Measurements from ENCODE around the gene AKAP1.
A peak's percentile ranks its signal among the peaks of the same experiment; 100 is the strongest.
"Not testable (repeated sequence)": the region's sequence is repeated elsewhere in the genome, so short reads cannot be mapped to it uniquely, and the experiment has no call there.

The AKAP1 gene

DNA sequence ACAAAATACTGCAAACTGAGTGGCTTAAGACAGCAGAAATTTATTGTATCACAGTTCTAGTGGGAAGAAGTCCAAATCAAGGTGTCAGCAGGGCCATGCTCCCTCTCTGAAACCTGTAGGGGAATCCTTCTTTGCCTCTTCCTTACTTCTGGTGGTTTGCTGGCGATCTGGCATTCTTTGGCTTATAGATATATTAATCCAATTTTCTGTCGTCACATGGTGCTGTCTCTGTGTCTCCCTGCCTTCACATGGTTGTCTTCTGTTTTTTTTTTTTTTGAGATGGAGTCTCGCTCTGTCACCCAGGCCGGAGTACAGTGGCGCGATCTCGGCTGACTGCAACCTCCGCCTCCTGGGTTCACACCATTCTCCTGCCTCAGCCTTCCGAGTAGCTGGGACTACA lies 6.8 kb upstream of the AKAP1 start:
- no peak for DNase-seq

DNA sequence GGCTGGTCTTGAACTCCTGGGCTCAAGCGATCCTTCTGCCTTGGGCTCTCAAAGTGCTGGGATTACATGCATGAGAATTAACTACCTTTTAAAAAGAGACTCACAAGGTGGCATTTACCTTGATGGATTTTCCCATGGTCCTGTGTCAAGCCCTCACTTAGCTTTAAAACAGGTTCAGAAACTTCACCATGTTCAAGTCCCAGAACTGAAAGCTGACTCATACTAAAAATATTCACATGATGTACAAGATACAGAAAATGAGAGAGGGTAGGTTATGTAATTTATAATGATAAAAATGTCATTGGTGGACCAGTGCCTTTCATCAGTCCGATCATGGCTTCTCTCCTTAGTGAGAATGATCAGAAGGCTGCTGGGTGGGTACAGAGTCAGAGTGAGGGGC lies 4.3 kb upstream of the AKAP1 start:
- no peak for DNase-seq

DNA sequence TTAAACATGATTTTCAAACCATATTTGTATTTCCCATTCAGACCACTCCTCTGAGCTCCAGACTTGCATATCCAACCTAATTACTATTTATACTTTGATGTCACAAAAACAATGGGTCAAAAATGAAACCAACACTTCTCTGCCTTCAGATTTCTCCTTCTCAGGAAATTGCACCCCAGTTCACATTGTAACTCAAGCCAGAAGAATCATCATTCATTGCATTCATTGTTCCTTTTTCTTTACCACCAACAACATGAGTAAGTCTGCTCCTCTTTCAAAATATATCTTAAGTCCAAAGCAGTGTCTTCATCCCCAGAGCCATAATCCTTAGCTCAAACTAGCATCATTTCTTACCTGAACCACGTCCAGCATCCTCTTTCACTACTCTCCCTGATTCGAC lies 2.6 kb upstream of the AKAP1 start:
- no peak for DNase-seq

DNA sequence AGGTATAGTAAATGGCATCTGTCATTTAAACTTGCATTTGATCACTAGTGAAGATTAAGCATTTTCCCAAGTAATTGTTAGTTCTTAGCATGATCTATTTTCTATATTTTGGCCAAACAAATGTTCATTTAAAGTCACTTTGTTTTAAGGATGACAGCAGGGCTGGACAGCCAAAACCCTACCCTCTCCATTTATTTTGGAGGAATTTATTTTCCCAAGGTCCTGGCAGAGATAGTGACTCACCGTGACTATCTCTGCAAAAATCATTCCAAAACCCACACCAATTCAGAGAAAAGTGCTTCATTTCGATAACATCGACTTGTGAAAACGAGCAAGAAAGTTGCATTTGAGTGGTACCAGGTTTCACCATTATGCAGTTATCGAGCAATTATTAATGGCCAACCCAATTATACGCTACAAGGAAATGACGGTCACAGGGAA lies 665 bp upstream of the AKAP1 start:
- no peak for DNase-seq

DNA sequence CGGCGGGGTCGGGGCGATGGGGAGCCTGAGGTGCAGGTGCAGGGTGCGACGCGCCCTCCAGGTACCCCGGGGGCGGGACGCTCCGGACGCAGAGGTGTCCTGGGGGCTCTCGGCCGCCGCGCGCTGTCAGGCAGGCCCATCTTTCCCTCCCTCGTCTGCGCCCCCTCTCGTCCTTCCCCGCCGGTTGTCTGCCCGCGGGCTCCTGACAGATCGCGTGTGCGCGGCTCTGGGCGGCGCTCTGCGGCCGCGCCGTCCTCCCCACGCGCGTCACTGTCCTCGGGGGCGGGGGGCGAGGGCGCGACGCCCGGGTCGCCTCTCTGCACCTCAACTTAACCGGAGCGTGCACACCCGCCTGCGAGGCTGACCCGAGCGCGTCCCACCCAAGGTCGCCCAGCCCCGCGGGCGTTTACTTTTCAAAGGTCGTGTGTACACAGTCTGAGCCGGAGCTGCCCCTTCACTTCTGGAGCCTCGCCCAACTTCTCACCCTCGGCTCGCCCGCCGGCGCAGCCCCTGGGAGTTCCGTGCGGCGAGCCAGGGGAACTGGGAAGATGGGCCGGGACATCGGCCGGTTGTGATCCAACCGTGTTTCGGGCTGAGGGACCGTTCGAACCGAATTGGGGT lies 512 bp downstream of the AKAP1 start:
- DNase-seq = peak; percentile 49 to 66

DNA sequence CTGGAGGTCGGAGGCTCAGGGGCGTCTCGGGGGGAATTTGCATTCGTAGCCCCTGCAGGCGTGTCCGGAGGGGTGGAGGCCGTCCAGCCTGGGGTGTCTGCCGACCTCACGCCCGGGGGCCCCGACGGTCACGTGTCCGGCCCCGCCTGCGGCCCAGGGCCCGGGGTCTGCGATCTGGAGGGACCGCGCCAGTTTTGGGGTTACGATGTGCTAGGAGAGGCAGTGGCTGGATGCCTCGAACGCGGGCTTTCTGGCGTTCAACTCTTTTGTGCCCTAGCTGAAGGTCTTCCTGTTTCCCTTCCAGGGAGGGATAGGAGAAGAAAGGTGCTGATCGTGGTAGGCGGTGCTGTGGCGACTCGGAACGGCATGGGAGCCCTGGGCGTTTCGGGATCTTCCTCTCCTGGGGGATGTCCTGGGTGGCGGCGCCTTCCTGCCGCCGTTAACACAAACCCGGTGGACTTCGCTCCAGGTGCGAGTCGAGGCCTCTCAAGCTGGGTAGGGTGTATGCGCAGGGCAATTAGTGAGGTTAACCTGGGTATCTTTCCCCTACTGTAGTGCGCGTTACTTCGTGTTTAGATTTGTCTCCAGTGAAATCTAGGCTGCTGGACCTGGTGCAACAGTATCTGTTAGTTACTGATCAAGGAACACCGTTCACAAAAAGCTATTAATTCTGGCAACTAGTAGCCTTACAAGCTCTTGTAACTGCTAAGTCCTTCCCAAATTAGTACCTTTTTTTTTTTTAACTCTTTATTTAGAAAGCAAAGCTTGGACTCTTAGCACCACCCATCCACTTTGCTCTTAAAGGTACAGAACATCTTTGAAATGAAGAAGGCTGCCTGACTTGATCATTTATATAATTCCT lies 1.3 kb downstream of the AKAP1 start:
- peak; percentile 33 to 70 for DNase-seq

DNA sequence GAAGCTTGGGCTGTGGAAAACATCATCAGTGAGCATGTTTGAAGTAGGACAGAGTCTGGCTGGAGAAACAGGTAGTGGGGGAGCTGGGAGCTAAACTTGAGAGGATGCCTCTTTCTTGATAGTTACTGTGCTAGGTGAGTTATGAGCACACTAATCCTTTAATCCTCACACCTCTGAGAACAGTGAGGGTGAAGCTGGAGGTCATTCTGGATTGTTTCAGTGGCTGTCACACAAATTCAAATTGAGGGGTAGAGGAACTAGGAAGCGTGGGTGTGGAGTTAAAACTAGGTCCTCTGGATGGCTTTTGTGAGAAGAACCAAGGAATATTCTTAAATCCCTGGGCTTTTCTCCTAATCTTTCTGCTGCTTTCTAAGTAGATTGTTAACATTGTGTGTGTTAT lies 3.3 kb downstream of the AKAP1 start:
- no peak for DNase-seq

DNA sequence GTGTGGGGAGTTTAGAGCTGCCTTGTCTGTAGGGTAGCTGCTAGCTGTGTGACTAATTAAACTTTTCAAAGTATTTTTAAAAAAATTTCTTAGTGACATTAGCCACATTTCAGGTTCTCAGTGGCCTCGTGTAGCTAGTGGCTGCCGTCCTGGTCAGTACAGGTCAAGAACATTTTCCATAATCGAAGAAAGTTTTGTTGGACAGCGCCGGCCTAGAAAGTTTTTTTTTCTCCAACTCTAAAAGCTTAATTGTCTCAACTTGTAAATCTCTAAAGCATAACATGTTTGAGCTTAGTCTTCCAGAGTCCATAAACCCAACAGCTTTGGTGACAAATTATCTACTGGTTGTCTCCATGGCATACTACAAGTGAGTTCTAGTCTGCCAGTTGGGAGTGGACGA lies 4.3 kb downstream of the AKAP1 start:
- DNase-seq = no peak

DNA sequence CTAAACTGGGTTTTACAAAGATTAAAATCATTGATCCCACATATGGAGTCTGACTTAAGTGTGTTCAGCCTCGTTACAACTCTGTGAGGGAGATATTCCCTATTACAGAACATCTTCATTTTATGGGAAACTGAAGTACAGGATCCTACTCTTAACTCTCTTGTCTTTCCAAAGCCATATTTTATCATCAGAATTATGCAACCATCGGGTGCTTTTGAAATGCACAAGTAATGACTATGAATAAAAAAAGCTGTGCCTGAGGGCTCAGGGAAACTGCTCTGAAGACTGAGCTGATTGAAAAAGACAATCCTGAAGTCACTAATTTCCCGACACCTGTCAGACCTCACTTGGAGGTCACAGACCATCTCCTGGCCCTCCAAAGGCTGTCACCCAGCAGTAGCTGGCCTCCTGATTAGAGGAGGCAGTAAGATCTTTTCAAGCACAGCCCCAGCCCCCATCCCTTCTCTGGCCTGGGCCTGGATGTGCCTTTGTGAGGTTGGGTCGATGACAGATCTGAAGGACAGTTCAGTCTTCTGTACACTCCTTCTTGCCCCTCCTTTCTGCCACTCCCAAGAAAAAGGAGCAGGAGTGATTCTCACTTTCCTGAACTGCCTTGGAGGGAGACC lies 5.6 kb downstream of the AKAP1 start:
- no peak for DNase-seq

DNA sequence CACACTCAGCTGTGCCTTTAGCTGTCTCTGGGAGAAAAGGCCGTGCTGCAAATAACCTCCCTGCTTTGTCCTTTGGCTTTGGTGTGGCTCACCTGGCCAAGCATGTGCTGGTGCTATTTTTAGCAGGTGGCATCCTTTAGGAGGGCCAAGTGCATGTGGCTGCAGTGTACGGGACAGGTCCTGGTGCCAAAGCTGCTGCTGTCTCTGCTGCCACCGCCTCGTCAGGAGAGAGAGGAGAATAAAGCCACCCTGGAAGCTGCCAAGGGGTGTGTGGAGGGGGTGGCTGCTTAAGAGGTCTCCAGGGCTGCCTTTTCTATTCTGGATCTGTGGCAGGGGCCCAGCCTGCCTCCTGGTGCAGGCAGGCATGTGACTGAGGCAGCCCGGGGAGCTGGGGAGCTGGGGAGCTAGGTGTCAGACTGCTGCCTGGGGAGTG lies 6.2 kb downstream of the AKAP1 start:
- DNase-seq = no peak

DNA sequence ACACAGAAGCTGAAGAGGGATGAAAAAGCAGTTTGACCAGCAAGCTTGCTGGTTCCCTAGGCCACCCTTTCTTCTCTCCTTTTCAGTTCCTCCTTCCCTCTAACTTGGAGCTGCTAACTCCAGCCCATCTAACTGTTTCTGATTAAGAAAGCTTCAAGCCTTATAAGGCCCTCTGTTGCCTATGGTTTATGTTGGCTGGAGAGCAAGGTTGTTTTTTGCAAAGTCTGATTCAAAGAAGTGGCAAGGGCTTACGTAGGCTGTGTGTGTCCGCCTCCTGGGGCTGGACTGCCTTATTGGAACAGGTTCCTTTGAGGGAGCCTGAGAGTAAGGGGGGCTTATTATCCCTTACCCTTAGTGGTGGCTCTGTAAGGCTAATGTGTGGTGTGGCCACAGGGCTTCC lies 7.1 kb downstream of the AKAP1 start:
- DNase-seq = no peak

DNA sequence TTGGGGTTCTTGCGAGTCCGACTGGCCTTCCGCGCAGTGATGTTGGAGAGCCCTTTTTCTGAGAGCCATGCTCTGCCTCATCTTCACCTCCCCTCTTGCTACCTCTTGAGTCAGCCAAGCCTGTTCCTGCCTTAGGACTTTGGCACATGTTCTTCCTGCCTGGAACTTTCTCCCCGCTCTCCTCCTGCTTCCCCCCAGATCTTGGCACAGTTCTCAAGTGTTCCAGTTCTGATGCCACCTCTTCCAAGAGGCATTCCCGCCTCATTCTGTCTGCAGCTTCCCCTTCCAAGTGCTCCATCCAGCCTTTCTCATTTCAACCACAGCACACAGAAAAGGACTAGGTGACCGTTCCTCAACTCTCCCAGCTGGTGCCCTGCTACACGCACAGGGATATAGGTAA lies 7.7 kb downstream of the AKAP1 start:
- no peak for DNase-seq

DNA sequence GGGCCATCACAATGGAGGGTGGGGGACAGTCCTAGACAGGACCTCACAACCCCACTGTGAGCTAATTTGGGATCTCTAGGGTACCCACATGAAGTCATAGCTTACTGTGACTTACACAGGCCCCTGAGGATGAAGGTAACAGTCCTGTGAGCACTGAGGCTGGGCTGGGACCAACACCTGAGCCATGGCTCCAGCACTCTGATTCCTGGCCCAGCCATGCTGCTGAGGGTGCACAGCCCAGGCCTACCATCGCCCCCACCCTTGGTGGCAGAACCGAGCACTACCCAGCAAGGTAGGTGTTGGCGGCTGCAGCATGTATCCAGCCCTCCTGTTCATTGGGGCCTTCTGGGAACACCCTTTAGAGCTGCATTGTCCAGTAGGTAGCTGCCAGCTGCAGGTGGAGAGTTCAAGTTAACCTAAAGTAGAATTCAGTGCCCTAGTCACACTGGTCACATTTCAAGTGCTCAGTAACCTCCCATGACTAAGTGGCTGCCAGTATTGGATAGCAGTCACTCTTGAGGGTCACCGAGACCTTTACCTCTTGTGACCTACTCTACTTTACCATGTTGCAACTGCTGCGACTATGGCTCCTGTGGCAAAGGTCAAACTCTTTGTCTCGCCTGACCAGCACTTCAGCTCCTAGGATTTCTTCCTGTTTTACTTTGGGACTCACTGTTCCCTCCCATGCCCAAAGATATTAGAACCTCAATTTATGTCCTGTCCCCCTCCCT lies 11.6 kb downstream of the AKAP1 start:
- no peak for DNase-seq

DNA sequence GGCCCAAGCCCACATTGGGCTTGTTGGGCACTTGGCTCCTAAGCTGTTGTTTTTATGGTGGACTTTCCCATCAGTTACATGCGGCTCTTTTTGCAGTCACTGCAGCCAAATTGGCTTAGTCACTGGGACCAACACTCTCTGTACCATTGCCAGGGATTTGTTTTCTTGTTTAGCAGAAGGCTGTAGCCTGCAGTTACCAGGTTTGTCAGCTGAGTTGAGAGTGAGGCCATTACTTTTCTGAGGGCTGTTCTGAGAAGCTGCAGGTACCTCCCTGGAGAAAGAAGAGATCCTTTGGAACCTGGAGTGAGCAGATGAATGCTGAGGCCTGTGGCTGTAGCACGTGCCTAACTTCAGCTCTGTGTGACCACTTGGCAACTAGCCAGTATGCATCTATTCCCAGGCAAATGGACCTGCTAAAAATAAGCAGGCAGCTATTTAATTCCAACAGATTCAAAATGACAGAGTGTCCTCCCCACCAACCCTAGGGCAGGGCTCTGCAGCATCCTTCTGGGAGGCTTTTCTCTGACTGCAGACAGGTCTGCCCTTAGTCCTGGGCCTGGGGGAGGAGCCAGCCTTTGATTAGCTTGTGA lies 12.9 kb downstream of the AKAP1 start:
- peak; percentile 28 to 68 for DNase-seq

DNA sequence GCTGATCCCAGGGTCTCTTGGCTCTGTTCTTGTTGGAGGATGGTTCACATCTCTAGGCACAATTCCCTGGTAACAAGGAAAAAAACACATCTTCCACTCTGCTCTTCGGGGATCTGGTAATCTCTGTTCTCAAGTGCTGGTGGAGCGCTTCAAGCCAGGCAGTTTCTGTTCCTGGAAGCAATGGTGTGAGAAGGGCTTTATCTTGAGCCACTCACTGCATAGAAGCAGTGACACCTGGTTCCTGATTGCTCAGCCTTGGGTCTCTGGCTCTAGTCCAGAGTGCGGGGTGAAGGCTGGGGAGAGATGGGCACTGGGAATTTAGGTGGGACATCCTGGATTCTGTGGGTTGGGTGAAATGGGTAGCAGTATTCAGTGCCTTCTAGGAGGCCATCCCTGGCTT lies 14.1 kb downstream of the AKAP1 start:
- DNase-seq = no peak

DNA sequence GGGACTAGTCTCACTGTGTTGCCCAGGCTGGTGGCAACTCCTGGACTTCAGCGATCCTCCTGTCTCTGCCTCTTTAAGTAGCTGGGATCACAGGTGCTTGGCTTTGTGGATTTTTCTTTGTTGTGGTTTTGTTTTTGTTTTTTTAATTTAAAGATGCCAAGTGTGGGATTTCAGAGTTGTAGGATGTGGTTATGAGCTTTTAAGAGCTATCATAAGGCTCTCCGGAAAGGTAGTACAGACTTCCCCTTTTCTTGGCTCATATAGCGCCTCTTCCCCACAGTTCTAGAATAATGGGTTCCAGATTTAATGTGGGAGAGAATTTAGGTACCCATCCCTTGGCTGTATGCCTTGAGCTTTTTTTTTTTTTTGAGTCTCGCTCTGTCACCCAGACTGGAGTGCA lies 17.1 kb downstream of the AKAP1 start:
- no peak for DNase-seq

DNA sequence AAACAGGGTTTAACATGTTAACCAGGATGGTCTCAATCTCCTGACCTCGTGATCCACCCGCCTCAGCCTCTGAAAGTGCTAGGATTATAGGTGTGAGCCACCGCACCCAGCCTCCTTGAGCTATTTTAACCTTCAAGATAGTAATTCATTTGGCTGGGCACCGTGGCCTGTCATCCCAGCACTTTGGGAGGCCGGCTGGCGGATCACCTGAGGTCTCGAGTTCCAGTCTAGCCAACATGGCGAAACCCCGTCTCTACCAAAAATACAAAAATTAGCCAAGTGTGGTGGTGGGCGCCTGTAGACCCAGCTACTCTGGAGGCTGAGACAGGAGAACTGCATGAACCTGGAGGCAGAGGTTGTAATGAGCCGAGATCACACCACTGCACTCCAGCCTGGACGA lies 17.6 kb downstream of the AKAP1 start:
- not testable (repeated sequence) for DNase-seq

DNA sequence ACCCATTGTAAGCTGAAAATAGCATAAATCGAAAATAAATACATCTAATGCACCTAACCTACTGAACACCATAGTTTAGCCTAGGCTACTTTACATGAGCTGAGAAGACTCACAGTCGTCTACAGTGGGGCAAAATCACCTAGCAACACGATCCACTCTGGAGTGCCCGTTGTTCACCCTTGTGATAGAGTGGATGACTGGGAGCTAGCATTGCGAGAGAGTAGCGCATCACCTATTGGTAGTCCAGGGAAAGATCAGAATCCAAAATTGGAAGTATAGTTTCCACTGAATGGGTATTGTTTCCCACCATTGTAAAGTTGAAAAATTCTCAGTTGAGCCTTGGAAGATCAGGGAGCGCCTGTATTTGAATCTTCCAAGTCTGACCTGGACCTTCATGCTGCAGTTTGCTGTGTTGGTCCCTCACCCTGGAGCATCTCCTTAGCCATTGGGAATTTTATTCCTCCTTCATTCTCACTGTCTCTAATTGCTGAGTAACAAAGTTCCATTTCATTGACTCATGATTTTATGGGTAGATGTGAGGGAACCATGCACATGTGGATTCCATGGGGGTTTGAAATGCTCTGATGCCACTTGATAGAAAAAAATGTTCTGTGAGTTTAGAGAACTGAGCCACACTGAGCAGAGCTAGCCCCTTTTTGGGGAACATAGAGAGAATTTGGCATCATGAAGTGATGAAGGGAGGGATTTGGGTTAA lies 19.6 kb downstream of the AKAP1 start:
- no peak for DNase-seq

DNA sequence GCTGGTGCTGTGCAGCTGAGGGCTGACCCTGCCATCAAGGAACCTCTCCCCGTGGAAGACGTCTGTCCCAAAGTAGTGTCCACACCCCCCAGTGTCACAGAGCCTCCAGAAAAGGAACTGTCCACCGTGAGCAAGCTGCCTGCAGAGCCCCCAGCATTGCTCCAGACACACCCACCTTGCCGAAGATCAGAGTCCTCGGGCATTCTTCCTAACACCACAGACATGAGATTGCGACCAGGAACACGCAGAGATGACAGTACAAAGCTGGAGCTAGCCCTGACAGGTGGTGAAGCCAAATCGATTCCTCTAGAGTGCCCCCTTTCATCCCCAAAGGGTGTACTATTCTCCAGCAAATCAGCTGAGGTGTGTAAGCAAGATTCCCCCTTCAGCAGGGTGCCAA lies 20.5 kb downstream of the AKAP1 start:
- DNase-seq = no peak

DNA sequence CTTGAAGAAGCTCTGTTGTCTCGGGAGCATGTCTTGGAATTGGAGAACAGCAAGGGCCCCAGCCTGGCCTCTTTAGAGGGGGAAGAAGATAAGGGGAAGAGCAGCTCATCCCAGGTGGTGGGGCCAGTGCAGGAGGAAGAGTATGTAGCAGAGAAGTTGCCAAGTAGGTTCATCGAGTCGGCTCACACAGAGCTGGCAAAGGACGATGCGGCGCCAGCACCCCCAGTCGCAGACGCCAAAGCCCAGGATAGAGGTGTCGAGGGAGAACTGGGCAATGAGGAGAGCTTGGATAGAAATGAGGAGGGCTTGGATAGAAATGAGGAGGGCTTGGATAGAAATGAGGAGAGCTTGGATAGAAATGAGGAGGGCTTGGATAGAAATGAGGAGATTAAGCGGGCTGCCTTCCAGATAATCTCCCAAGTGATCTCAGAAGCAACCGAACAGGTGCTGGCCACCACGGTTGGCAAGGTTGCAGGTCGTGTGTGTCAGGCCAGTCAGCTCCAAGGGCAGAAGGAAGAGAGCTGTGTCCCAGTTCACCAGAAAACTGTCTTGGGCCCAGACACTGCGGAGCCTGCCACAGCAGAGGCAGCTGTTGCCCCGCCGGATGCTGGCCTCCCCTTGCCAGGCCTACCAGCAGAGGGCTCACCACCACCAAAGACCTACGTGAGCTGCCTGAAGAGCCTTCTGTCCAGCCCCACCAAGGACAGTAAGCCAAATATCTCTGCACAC lies 21.2 kb downstream of the AKAP1 start:
- no peak for DNase-seq

DNA sequence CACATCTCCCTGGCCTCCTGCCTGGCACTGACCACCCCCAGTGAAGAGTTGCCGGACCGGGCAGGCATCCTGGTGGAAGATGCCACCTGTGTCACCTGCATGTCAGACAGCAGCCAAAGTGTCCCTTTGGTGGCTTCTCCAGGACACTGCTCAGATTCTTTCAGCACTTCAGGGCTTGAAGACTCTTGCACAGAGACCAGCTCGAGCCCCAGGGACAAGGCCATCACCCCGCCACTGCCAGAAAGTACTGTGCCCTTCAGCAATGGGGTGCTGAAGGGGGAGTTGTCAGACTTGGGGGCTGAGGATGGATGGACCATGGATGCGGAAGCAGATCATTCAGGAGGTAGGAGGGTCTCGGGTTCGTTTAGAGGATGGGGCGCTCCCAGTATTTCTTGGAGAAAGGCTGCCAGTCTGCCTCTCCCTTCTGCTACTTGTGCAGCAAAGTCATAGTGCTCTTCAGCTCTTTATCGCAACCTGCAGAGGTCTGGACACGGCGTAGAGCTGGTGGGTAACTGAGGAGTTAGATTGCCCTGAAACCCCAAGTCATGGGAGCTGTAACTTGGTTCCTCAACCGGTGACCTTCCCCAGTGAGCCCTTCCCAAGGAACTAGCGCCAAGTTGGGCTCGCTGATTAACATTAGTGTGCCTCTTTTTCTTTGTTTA lies 21.9 kb downstream of the AKAP1 start:
- no peak for DNase-seq

All from NCI-H2081 (cell line).